NCI-H2029 treated with DMSO at 0.1 percent for 48 hours (cell line): ENCODE data around the gene ZNF516.

Experiments
- DNase-seq: peaks from one replicate; lab custom pipeline; 2025; lab: John Stamatoyannopoulos, UW

The ZNF516 gene

GRCh38 chr18:76364282-76365259, 130.5 kb downstream of the ZNF516 start:
- no peak for DNase-seq

GRCh38 chr18:76363436-76364120, 131.5 kb downstream of the ZNF516 start:
- no peak for DNase-seq

DNA sequence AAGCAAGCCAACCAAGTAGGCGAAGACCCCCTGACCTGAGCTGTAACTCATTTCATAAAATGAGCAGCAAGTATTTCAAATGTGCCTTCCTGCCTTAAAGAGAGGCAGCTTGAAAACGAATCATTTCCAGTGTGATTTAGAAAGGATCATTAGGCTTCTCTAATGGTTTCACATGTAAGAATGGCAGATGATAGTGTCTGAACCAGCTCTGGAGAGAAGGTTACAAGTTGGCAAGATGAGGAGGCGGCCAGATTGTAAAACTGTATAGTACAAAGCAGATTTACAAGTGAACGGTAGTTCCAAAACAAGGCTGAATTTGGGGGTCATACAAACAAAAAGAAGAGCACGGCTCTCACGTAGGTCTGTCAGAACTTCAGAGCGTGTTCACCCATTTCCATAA, 132.4 kb downstream of the ZNF516 start:
- DNase-seq, result no peak

DNA sequence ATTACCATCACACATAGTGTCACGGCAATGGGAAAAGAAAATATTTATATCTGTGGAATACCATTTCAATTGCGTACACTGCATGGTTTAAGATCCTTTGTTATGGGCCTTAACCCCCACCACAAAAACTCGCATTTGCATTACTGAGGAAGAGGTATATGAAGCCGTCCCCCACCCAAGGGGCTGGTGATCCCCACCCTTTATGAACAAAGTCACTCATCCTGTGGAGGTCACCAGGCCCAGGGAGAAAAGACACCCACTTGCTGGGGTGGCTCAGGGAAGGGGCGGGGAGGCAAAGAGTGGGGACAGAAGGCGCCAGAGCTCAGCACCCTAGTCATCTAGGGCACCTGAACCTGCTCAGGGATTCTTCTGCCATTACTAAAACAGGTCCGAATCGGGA, 133.8 kb downstream of the ZNF516 start:
- DNase-seq, result no peak

GRCh38 chr18:76359909-76360308, 135.1 kb downstream of the ZNF516 start:
- DNase-seq, result no peak

GRCh38 chr18:76358774-76359173, 136.3 kb downstream of the ZNF516 start:
- no peak for DNase-seq

DNA sequence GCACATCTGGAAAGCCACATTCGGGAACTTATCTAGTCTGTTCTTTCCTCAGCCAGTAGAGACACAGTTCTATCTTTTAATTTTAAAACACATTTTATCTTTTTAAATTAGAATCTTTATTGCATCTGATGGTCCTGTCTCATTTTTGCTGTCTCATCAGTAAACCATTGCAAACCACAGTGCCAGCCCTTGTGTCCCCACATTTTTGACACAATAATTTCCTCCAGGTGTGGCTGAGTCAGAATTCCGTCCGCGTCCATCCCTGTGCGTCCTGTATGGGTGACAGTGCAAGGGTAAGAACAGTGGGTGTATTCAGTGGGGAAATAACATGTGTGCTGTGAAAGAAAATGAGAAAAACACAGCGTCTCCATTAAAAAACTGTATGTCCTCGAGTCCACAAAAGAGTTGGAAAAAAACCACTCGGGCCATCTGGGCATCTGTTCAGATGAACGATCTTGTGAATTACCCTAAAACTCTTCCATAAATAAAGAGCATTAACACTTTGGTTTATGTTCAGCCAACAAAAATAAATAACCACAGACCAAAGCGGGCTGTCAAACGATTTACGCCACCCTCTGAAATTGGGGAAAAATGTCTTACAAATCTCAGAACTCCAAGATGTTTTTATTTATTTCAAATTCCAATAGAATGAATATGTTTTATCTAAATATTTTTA, 137.3 kb downstream of the ZNF516 start:
- no peak for DNase-seq

DNA sequence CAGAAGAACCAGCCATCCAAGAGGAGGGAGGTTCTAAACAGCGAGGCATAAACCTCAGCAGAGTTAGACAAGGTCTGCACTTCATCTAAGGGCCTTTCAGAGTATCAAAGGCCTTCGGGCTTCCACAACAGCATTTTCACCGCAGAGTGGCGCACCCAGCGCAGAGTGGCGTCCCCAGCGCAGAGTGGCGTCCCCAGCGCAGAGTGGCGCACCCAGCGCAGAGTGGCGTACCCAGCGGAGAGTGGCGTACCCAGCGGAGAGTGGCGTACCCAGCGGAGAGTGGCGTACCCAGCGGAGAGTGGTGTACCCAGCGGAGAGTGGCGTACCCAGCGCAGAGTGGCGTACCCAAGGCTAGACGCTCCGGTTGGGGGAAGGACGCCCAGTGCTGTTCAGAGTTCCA, 137.9 kb downstream of the ZNF516 start:
- no peak for DNase-seq

DNA sequence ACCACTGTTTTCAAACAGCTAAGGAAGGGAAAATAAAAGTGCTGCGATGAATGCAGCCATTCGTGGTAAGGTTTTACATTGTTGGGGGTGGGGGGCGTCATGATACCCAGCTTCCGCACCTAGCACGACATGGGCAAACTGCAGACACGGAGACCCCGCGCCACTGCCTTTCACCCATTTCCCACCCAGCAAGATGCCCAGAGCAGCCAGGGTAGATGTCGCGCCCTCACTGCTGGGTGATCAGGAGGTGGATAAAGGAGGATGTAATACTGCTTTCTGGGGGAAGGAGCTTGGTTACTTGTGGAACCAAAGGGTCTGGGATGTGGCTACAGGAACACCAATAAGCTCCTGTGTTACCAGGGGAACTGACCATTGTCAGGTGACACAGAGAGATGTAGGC, 138.4 kb downstream of the ZNF516 start:
- no peak for DNase-seq

- DNase-seq, result no peak
These were observed 140.7 kb downstream of the ZNF516 start for GRCh38 chr18:76354348-76354747.

GRCh38 chr18:76353500-76353899, 141.5 kb downstream of the ZNF516 start:
- no peak for DNase-seq

GRCh38 chr18:76353046-76353445, 142.0 kb downstream of the ZNF516 start:
- DNase-seq, result no peak

DNA sequence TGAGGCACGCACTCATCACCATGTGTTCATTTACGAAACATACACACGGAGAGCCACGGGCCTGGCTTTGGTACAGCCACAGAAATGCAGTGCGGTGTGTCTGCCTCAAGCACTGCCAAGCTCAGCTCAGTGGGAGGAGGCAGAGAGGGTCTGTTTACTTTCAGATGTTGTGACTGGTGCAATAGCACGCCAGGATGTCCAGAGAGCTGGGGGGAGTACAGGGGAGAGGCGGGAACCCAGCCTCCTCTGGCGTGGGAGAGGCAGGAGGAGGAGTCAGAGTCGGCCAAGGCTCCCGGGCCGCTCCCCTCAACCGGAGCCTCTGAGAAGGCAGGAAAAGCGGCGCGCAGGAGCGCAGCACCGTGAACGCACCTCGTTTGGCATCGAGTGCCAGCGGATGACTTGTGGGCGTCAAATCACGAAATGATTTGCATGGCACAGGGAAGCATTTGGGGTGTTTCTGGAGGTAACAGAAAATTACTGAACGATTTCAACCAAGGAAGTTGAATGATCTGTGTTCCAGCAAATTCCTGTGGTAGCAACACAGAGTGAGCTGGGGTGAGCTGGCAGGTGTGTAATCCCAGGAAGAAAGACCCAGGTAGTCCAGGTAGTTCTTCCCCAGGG, 143.0 kb downstream of the ZNF516 start:
- peak; percentile 36 for DNase-seq

GRCh38 chr18:76350134-76351025, 144.7 kb downstream of the ZNF516 start:
- no peak for DNase-seq

DNA sequence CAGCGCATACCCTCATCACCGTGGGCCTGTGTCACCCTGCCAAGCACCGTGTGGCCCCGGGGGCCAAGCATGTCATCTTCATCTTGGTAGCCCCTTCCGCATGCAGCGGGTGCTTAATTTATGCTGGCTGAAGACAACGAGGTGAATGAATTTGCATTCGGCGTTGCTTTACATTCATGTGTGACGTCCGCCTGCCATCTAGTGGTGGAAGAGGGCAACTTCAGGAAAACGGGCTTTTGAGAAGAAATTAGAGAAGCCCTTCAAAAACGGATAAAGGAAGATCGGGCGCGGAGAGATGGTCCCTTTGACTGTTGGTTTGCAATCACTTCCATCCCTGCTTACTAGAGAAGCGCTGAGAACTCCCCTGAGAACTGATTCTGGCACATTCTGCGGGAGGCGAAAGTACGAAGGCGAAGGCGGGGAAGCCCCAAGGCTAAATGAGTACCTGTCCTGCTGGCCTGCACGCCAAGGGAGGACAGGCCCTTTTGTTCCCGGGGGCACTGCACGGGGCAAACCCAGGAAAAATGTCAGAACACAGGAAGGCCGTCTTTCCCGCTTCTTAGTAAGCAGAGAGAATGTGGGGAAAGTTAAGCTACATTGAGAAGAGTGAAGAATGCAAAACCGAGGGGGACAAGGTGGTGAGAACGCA, 145.9 kb downstream of the ZNF516 start:
- DNase-seq, result peak; percentile 38

- no peak for DNase-seq
These were observed 146.6 kb downstream of the ZNF516 start for GRCh38 chr18:76348267-76349066.

DNA sequence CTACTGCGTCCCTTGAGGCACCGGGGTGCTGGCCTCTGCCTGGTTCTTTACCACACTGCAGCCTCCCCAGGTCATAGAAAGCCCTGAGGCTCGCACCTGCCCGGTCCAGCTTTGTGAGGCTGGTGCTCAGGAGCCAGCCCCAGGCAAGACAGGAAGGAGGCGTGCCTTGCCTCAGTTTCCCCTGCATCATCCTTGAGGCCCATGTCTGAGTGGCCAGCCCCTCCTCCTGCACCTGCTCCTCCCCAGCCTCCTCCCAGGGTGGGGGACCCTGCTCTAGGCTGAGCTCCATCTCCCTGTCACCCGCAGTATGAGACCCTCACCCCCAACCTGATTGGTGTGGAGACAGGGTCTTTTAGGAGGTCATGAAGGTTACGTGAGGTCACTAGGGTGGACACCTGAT, 147.7 kb downstream of the ZNF516 start:
- no peak for DNase-seq

- no peak for DNase-seq
These were observed 148.4 kb downstream of the ZNF516 start for GRCh38 chr18:76346490-76347130.

DNA sequence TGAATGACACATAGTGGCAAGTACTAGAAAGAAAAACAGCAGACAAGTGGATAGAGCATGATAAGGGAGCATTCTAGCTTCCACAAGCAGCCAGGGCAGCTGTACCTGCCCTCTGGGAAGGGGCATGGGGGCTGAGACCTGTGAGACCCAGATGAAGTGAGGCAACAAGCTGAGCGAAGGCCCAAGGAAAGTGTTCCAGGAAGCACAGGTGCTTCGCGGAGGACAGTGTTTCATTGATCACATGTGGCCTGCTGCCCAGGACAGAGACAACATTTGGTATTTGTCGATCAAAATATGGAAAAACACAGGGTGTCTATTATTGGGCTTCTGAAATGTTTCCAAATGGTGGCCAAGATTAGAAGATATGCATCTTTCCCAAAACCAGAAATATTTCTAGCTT, 149.1 kb downstream of the ZNF516 start:
- no peak for DNase-seq
